DND-41 (cell line): ENCODE data around the gene WWP2.
"Not testable (repeated sequence)": the region's sequence is repeated elsewhere in the genome, so short reads cannot be mapped to it uniquely, and the experiment has no call there.

Source experiments
- ATAC-seq: fragments of 200-7000 bp; cut with Tn5 transposase; 3 replicates; pipeline ENCODE4 v1.9.1; 2021; ENCODE audit warnings: low read depth; ENCODE audit not compliant: insufficient read depth
- DNase-seq: peaks from one replicate; pipeline ENCODE4 v3.0.0-alpha.2; 2020
- H2AFZ ChIP-seq: 2 replicates; pipeline ENCODE4 v1.6.0; 2012; ENCODE audit warnings: low read depth, low read length
- H3K27ac ChIP-seq: 2 replicates; pipeline ENCODE4 v1.5.1; 2012; ENCODE audit warnings: low read length, inconsistent platforms
- H3K27me3 ChIP-seq: fragments of 200-600 bp; sonication (generic); 2 replicates; pipeline ENCODE4 v1.6.0; 2012; ENCODE audit warnings: low read length, mild to moderate bottlenecking, inconsistent platforms; ENCODE audit not compliant: insufficient read depth, poor library complexity
- H3K36me3 ChIP-seq: 2 replicates; pipeline ENCODE4 v1.5.1; 2012; ENCODE audit warnings: low read length, inconsistent platforms; ENCODE audit not compliant: insufficient read depth
- H3K4me1 ChIP-seq: 2 replicates; pipeline ENCODE4 v1.5.1; 2012; ENCODE audit warnings: mild to moderate bottlenecking, low read length; ENCODE audit not compliant: insufficient read depth
- H3K4me2 ChIP-seq: 2 replicates; pipeline ENCODE4 v1.6.0; 2012; ENCODE audit warnings: mild to moderate bottlenecking, moderate library complexity, low read length, inconsistent platforms; ENCODE audit not compliant: insufficient read depth
- H3K4me3 ChIP-seq, 2 experiments: fragments of 200-600 bp in 1 of 2; shearing (Covaris generic) in 1 of 2; 2 replicates each; pipeline ENCODE4 v1.5.1; 2012 to 2016; ENCODE audit warnings: inconsistent platforms in 2 of 2, low read length in 2 of 2, mild to moderate bottlenecking in 2 of 2, low read depth in 1 of 2, moderate library complexity in 1 of 2
- H3K79me2 ChIP-seq: 2 replicates; pipeline ENCODE4 v1.6.0; 2012; ENCODE audit warnings: low read length, inconsistent platforms; ENCODE audit not compliant: insufficient read depth
- H3K9ac ChIP-seq: 2 replicates; pipeline ENCODE4 v1.6.0; 2012; ENCODE audit warnings: low read depth, mild to moderate bottlenecking, inconsistent platforms, low read length, moderate library complexity
- H3K9me3 ChIP-seq: 2 replicates; pipeline ENCODE4 v1.5.1; 2012; ENCODE audit warnings: low read length, moderate library complexity, mild to moderate bottlenecking, inconsistent platforms; ENCODE audit not compliant: insufficient read depth, severe bottlenecking
- H4K20me1 ChIP-seq: 2 replicates; pipeline ENCODE4 v1.6.0; 2012; ENCODE audit warnings: low read length; ENCODE audit not compliant: insufficient read depth
- CTCF ChIP-seq: IDR thresholded peaks from 2 replicates; pipeline ENCODE4 v1.5.1; 2012; ENCODE audit warnings: borderline replicate concordance, low read length, moderate library complexity, mild to moderate bottlenecking; ENCODE audit not compliant: poor library complexity, severe bottlenecking; ENCODE audit errors: extremely low read depth
- EZH2 ChIP-seq: IDR thresholded peaks from 3 replicates; pipeline ENCODE4 v1.6.1; 2012; ENCODE audit warnings: borderline replicate concordance, low read depth, mild to moderate bottlenecking, moderate library complexity, low read length, inconsistent platforms; ENCODE audit not compliant: severe bottlenecking

WWP2 gene

GRCh38 chr16:69812688-69813014 lies 50.5 kb downstream of the WWP2 start:
- H3K4me1 ChIP-seq: no peaks in the 10 kb centered on the region
- no peak overlapping the region for H3K4me2 ChIP-seq

GRCh38 chr16:69814078-69814477 lies 51.9 kb downstream of the WWP2 start:
- Histone ChIP-seq H3K9ac (no peak overlapping the region), H3K36me3 (peaks cover 4% of the 10 kb centered on the region; the same call in 1 of the 2 replicates)

More at GRCh38 chr16:69812688-69813014, 50.5 kb downstream of the WWP2 start:
- no peak overlapping the region for H3K9ac ChIP-seq
- ATAC-seq: no peak
- TF ChIP-seq EZH2 (no peak), CTCF (no peak)
- H3K27me3 ChIP-seq: no peaks in the 10 kb centered on the region
- H2AFZ ChIP-seq: no peak overlapping the region
- no peak overlapping the region for H3K27ac ChIP-seq
- no peak for DNase-seq
- H3K9me3 ChIP-seq: no peaks in the 10 kb centered on the region
- H3K4me3 ChIP-seq: no peak overlapping the region
- no peaks in the 10 kb centered on the region for H3K79me2 ChIP-seq
- no peaks in the 10 kb centered on the region for H4K20me1 ChIP-seq
- H3K36me3 ChIP-seq: peaks cover 4% of the 10 kb centered on the region; the same call in 1 of the 2 replicates

GRCh38 chr16:69814561-69814960 lies 52.4 kb downstream of the WWP2 start:
- Histone ChIP-seq H3K9me3 (no peaks in the 10 kb centered on the region), H3K4me1 (no peaks in the 10 kb centered on the region), H4K20me1 (no peaks in the 10 kb centered on the region), H3K36me3 (peaks cover 4% of the 10 kb centered on the region; the same call in 1 of the 2 replicates), H3K27me3 (no peaks in the 10 kb centered on the region), H3K4me3 (no peak overlapping the region), H3K79me2 (no peaks in the 10 kb centered on the region), H2AFZ (no peak overlapping the region), H3K27ac (no peak overlapping the region), H3K9ac (no peak overlapping the region), H3K4me2 (no peak overlapping the region)
- TF ChIP-seq EZH2 (no peak), CTCF (no peak)
- no peak for ATAC-seq
- no peak for DNase-seq

More at GRCh38 chr16:69814078-69814477, 51.9 kb downstream of the WWP2 start:
- TF ChIP-seq EZH2: no peak
- TF ChIP-seq CTCF: no peak
- Histone ChIP-seq H3K27me3 (no peaks in the 10 kb centered on the region), H3K27ac (no peak overlapping the region), H3K79me2 (no peaks in the 10 kb centered on the region), H3K4me2 (no peak overlapping the region), H3K9me3 (no peaks in the 10 kb centered on the region), H2AFZ (no peak overlapping the region), H4K20me1 (no peaks in the 10 kb centered on the region), H3K4me3 (no peak overlapping the region), H3K4me1 (no peaks in the 10 kb centered on the region)
- ATAC-seq (no peak), DNase-seq (no peak)

- H3K79me2 ChIP-seq, H4K20me1 ChIP-seq, H3K9ac ChIP-seq, H2AFZ ChIP-seq, H3K4me1 ChIP-seq, H3K27me3 ChIP-seq, H3K4me2 ChIP-seq, ATAC-seq, DNase-seq, H3K36me3 ChIP-seq, H3K27ac ChIP-seq, H3K9me3 ChIP-seq, H3K4me3 ChIP-seq: not testable (repeated sequence)
Observed at GRCh38 chr16:69815216-69815883, 53.2 kb downstream of the WWP2 start.
